Measurements from ENCODE around the gene NOC2L.
"Not testable (repeated sequence)": the region's sequence is repeated elsewhere in the genome, so short reads cannot be mapped to it uniquely, and the experiment has no call there.

Gene NOC2L

GRCh38 chr1:978069-978834, 19.2 kb upstream of the NOC2L start:
- Mint-ChIP-seq H3K9me3 (peaks cover 3% of the 10 kb centered on the region), H3K36me3 (ENCODE audit: low read depth) (peaks cover 4% of the 10 kb centered on the region)
- TF ChIP-seq CTCF (IDR thresholded peaks at IDR 0.05; ENCODE audit: unreplicated experiment in 3 of 3) = no peak

GRCh38 chr1:976791-977190, 17.7 kb upstream of the NOC2L start:
- not testable (repeated sequence) for H3K9me3 Mint-ChIP-seq; H3K27ac Mint-ChIP-seq; H3K36me3 Mint-ChIP-seq (ENCODE audit: low read depth)

More at GRCh38 chr1:978069-978834, 19.2 kb upstream of the NOC2L start:
- Mint-ChIP-seq H3K27ac (no peak overlapping the region), H3K4me1 (no peaks in the 10 kb centered on the region), H3K27me3 (ENCODE audit: low read depth) (peaks cover 31% of the 10 kb centered on the region), H3K4me3 (peak overlapping the region; percentile 44 to 49 (median 46))

GRCh38 chr1:975896-976683, 17.0 kb upstream of the NOC2L start:
- no peaks in the 10 kb centered on the region for H3K4me1 Mint-ChIP-seq
- TF ChIP-seq CTCF (IDR thresholded peaks at IDR 0.05; ENCODE audit: unreplicated experiment in 3 of 3) = peak; percentile 57 to 69 (median 63)
- H3K27me3 Mint-ChIP-seq (ENCODE audit: low read depth) = peaks cover 27% of the 10 kb centered on the region
- H3K27ac Mint-ChIP-seq = peak overlapping the region in 1 of 3 experiments; percentile 31
- peaks cover 3% of the 10 kb centered on the region for H3K9me3 Mint-ChIP-seq
- peak overlapping the region in 1 of 3 experiments; percentile 1 for H3K4me3 Mint-ChIP-seq
- H3K36me3 Mint-ChIP-seq (ENCODE audit: low read depth) = peaks cover 4% of the 10 kb centered on the region

More at GRCh38 chr1:976791-977190, 17.7 kb upstream of the NOC2L start:
- H3K4me1 Mint-ChIP-seq, H3K4me3 Mint-ChIP-seq: not testable (repeated sequence)
- peaks cover 26% of the 10 kb centered on the region for H3K27me3 Mint-ChIP-seq (ENCODE audit: low read depth)

- H3K27me3 Mint-ChIP-seq (ENCODE audit: low read depth) = peaks cover 34% of the 10 kb centered on the region
- H3K9me3 Mint-ChIP-seq = peaks cover 3% of the 10 kb centered on the region
- H3K27ac Mint-ChIP-seq = peak overlapping the region in 1 of 3 experiments; percentile 31
- TF ChIP-seq CTCF (IDR thresholded peaks at IDR 0.05; ENCODE audit: unreplicated experiment in 3 of 3) = no peak
- no peaks in the 10 kb centered on the region for H3K4me1 Mint-ChIP-seq
- peaks cover 4% of the 10 kb centered on the region for H3K36me3 Mint-ChIP-seq (ENCODE audit: low read depth)
- no peak overlapping the region for H3K4me3 Mint-ChIP-seq
These were observed 16.3 kb upstream of the NOC2L start for GRCh38 chr1:975365-975764.

- Mint-ChIP-seq H3K9me3 (peaks cover 3% of the 10 kb centered on the region), H3K36me3 (ENCODE audit: low read depth) (peaks cover 4% of the 10 kb centered on the region), H3K27me3 (ENCODE audit: low read depth) (peaks cover 39% of the 10 kb centered on the region), H3K27ac (no peak overlapping the region), H3K4me1 (no peaks in the 10 kb centered on the region), H3K4me3 (no peak overlapping the region)
- TF ChIP-seq CTCF (IDR thresholded peaks at IDR 0.05; ENCODE audit: unreplicated experiment in 3 of 3) = no peak
These were observed 15.8 kb upstream of the NOC2L start for GRCh38 chr1:974687-975328.

GRCh38 chr1:974293-974640, 15.2 kb upstream of the NOC2L start:
- Mint-ChIP-seq H3K9me3 (peaks cover 3% of the 10 kb centered on the region), H3K36me3 (ENCODE audit: low read depth) (peaks cover 4% of the 10 kb centered on the region), H3K4me1 (no peaks in the 10 kb centered on the region), H3K27me3 (ENCODE audit: low read depth) (peaks cover 45% of the 10 kb centered on the region), H3K4me3 (no peak overlapping the region), H3K27ac (no peak overlapping the region)
- TF ChIP-seq CTCF (IDR thresholded peaks at IDR 0.05; ENCODE audit: unreplicated experiment in 3 of 3) = no peak

Data from nephron (organoid).